Transverse colon (tissue), 4 donors: ENCODE results near the gene LEMD1. TPM values are rescaled to one million over a fixed set of nuclear protein-coding genes. Genes with fewer than 3 reads are reported as not detected.

Experiments
- DNase-seq: peaks from one replicate; pipeline ENCODE4 v3.0.0-alpha.2; 2019
- H3K27ac ChIP-seq, 4 donors: fragments of 200-600 bp; sonication (generic); 2 replicates each; pipeline ENCODE4 v1.5.1; 2016 to 2018; ENCODE audit warnings: inconsistent platforms in 4 of 4
- H3K27me3 ChIP-seq: fragments of 200-600 bp; sonication (generic); 2 replicates; pipeline ENCODE4 v1.5.1; 2017; ENCODE audit warnings: inconsistent platforms
- H3K36me3 ChIP-seq, 4 donors: fragments of 200-600 bp; sonication (generic); 2 replicates each; pipeline ENCODE4 v1.5.1; 2017 to 2019; ENCODE audit warnings: inconsistent platforms in 4 of 4
- H3K4me1 ChIP-seq, 4 donors: fragments of 200-600 bp; sonication (generic); 2 replicates each; pipeline ENCODE4 v1.5.1; 2017 to 2020; ENCODE audit warnings: inconsistent platforms in 4 of 4
- H3K4me3 ChIP-seq, 4 donors: fragments of 200-600 bp; sonication (generic); 1 replicate in 1 of 4; 2 replicates in 3 of 4; pipeline versions ENCODE4 v1.5.1 to v1.6.1; 2017 to 2019; ENCODE audit warnings: inconsistent platforms in 4 of 4
- H3K9me3 ChIP-seq, 2 donors: fragments of 200-600 bp; sonication (generic); 2 replicates each; pipeline ENCODE4 v1.5.1; 2017 to 2019; ENCODE audit warnings: inconsistent platforms in 2 of 2
- EP300 ChIP-seq: sonication (generic); formaldehyde crosslinking; IDR thresholded peaks from one replicate; pipeline ENCODE4 v1.6.1; 2017; ENCODE audit warnings: antibody characterized with exemption, low read depth
- POLR2A ChIP-seq: fragments of 450-650 bp; IDR thresholded peaks from one replicate; pipeline ENCODE4 v1.6.1; 2016; ENCODE audit warnings: antibody characterized with exemption, mild to moderate bottlenecking, moderate library complexity
- POLR2AphosphoS5 ChIP-seq, 3 donors: sonication (generic); formaldehyde crosslinking; IDR thresholded peaks; one replicate each; pipeline ENCODE4 v1.6.1; 2016; ENCODE audit warnings: antibody characterized with exemption in 3 of 3
- WGBS, 2 donors: methylation state at CpG; one replicate each; pipeline ENCODE4 v1.1.5; 2018; ENCODE audit warnings: low coverage in 1 of 2; 5-methylcytosine and 5-hydroxymethylcytosine counted together
- in situ Hi-C, 4 donors: fragments of 200-750 bp; cut with MboI; loops; one replicate each; pipeline versions ENCODE4 v1.15.0 to v1.15.1; 2017; ENCODE audit warnings: low sequenced_read_pairs in 3 of 4, low pct_ligation_motif_present in 1 of 4, low pct_unique_long_range_greater_than_20kb in 1 of 4
- intact Hi-C: fragments of 100-400 bp; cut with DNase I; formaldehyde crosslinking; loops from one replicate; pipeline ENCODE4 v1.15.1; 2023; ENCODE audit warnings: low total_unique reads
- total RNA-seq, 4 donors: library from RNA; depleted of rRNA; stranded (reverse); fragments of >200 nt; gene quantifications; one replicate each; pipeline ENCODE4 v1.1.0, GENCODE V29; 2016
- TF ChIP-seq, protein P1 (sequence below), 5 experiments: fragments of 200-600 bp in 3 of 5; fragments of 450-650 bp in 2 of 5; sonication (generic) in 3 of 5; IDR thresholded peaks; 1 replicate in 2 of 5; 2 replicates in 3 of 5; pipeline ENCODE4 v1.5.1; 2016 to 2017; ENCODE audit warnings: antibody characterized with exemption in 5 of 5, inconsistent platforms in 3 of 5, mild to moderate bottlenecking in 2 of 5, moderate library complexity in 1 of 5

Gene LEMD1
- total RNA-seq, 4 donors from 2014 or later = not detected

DNA sequence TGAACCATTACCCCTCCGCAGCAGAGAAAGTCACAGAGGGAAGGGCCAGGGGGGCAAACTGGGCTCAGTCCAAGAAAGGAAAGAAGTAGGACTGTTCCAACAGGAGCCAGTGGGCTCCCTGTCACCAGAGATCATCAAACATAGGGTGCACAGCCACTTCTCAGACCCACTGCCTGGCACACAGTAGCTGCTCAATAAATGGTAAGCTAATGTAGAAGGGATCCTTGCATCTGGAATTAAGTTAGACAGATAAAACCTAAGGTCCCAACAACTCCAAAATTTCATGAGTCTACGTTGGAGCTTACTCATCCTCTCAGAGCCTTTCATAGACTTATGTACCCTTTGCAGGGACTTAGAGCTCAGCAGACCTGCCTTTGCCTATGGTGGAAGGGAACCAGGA, 30.5 kb upstream of the LEMD1 start:
- Histone ChIP-seq H3K27me3 (peaks cover 76% of the 10 kb centered on the region), H3K9me3 (no peaks in the 10 kb centered on the region), H3K4me3 (no peak overlapping the region), H3K36me3 (no peaks in the 10 kb centered on the region), H3K4me1 (peaks cover 9 to 36% (median 26%) of the 10 kb centered on the region in 4 donors), H3K27ac (no peak overlapping the region)
- no peak for DNase-seq
- WGBS, 2 donors = 81% methylated on average over 2 of the region's 2 CpGs; no CpG with 5 or more reads in 1 of the 2 donors
- TF ChIP-seq EP300 (no peak), POLR2AphosphoS5 (IDR thresholded peaks at IDR 0.05) (no peak), POLR2A (no peak)
- TF ChIP-seq, protein P1, sequence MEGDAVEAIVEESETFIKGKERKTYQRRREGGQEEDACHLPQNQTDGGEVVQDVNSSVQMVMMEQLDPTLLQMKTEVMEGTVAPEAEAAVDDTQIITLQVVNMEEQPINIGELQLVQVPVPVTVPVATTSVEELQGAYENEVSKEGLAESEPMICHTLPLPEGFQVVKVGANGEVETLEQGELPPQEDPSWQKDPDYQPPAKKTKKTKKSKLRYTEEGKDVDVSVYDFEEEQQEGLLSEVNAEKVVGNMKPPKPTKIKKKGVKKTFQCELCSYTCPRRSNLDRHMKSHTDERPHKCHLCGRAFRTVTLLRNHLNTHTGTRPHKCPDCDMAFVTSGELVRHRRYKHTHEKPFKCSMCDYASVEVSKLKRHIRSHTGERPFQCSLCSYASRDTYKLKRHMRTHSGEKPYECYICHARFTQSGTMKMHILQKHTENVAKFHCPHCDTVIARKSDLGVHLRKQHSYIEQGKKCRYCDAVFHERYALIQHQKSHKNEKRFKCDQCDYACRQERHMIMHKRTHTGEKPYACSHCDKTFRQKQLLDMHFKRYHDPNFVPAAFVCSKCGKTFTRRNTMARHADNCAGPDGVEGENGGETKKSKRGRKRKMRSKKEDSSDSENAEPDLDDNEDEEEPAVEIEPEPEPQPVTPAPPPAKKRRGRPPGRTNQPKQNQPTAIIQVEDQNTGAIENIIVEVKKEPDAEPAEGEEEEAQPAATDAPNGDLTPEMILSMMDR (IDR thresholded peaks at IDR 0.05) = no peak
- in situ Hi-C loops (no loop called here), intact Hi-C loops (no loop called here)

DNA sequence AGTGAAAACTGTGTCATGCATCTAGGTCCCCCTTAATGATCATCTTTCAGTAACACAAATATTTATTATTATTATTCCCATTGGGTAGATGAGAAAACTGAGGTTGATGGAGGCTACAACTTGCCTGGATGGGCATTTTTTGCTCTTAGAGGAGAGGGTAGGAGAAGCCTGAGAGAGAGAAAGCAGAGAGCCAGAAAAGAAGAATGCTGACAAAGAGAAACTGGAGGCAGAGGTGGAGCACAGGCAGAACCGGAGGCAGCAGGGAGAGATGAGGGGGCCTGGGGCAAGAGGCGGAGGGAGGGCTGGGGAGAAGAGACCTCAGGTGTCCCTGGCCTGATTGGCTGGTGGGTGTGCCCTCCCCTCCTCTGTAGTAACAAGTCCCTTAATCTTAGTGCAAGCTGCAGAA, 29.9 kb upstream of the LEMD1 start:
- in situ Hi-C loops = no loop called here

DNA sequence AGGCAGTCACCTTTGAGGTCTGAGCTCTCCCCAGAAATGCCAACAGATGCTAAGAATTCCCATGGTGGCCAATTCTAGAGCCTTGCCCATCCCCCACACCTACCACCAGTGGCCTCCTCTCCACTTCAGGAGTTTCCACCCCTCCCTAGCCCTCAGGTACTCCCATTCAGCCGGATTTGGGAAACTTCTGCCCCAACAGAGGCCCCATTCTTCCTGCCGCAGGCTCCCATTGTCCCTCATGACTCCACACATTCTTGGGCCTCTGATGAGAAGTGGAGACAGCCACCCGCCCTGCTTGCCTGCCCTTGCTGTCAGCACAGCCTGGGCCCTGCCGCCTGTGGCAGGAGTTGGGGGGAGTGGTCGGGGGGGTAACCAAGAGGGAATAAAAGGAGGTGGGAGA, 29.3 kb upstream of the LEMD1 start:
- in situ Hi-C loops = no loop called here
- Histone ChIP-seq H3K4me3 (no peak overlapping the region), H3K4me1 (peaks cover 4 to 24% (median 15%) of the 10 kb centered on the region in 4 donors), H3K27ac (no peak overlapping the region), H3K9me3 (no peaks in the 10 kb centered on the region), H3K27me3 (peaks cover 65% of the 10 kb centered on the region), H3K36me3 (no peaks in the 10 kb centered on the region)
- intact Hi-C loops = no loop called here
- DNase-seq = no peak
- no peak for TF ChIP-seq POLR2A
- TF ChIP-seq, protein P1 (IDR thresholded peaks at IDR 0.05) = no peak
- no peak for TF ChIP-seq POLR2AphosphoS5 (IDR thresholded peaks at IDR 0.05)
- TF ChIP-seq EP300 = no peak
- WGBS, 2 donors = 59% methylated on average over 5 of the region's 5 CpGs; no CpG with 5 or more reads in 1 of the 2 donors

More for the DNA sequence above, 29.9 kb upstream of the LEMD1 start:
- no peaks in the 10 kb centered on the region for H3K9me3 ChIP-seq
- H3K27me3 ChIP-seq = peaks cover 70% of the 10 kb centered on the region
- H3K4me3 ChIP-seq = no peak overlapping the region
- H3K36me3 ChIP-seq = no peaks in the 10 kb centered on the region
- no peak overlapping the region for H3K27ac ChIP-seq
- intact Hi-C loops = no loop called here
- no peak for DNase-seq
- peaks cover 9 to 30% (median 20%) of the 10 kb centered on the region in 4 donors for H3K4me1 ChIP-seq
- 50 to 78% methylated on average over 2 of the region's 2 CpGs for WGBS, 2 donors
- TF ChIP-seq POLR2A (no peak), POLR2AphosphoS5 (IDR thresholded peaks at IDR 0.05) (no peak)
- TF ChIP-seq, protein P1 (IDR thresholded peaks at IDR 0.05) = no peak

- DNase-seq = no peak
- H3K4me3 ChIP-seq = no peak overlapping the region
- in situ Hi-C loops = no loop called here
- no peak overlapping the region for H3K27ac ChIP-seq
- peaks cover 0 to 17% (median 9%) of the 10 kb centered on the region in 4 donors for H3K4me1 ChIP-seq
- H3K36me3 ChIP-seq = no peaks in the 10 kb centered on the region
- H3K9me3 ChIP-seq = no peaks in the 10 kb centered on the region
- TF ChIP-seq EP300 = no peak
- TF ChIP-seq, protein P1 (IDR thresholded peaks at IDR 0.05) = no peak
- TF ChIP-seq POLR2A = no peak
- no peak for TF ChIP-seq POLR2AphosphoS5 (IDR thresholded peaks at IDR 0.05)
- intact Hi-C loops = no loop called here
- WGBS, 2 donors = 40% methylated on average over 4 of the region's 4 CpGs; no CpG with 5 or more reads in 1 of the 2 donors
- H3K27me3 ChIP-seq = peaks cover 57% of the 10 kb centered on the region
Observed at GRCh38 chr1:205450448-205450847, 28.6 kb upstream of the LEMD1 start.
